Stomach smooth muscle (tissue), 2 donors: Measurements from ENCODE around the gene MED16.
A peak's percentile ranks its signal among the peaks of the same experiment; 100 is the strongest.
"Not testable (repeated sequence)": the region's sequence is repeated elsewhere in the genome, so short reads cannot be mapped to it uniquely, and the experiment has no call there.

ENCODE experiments used
- H3K27ac ChIP-seq: one replicate; pipeline ENCODE4 v1.7.0; 2013; ENCODE audit warnings: mild to moderate bottlenecking, low read length, inconsistent platforms
- H3K27me3 ChIP-seq, 2 donors: one replicate each; pipeline ENCODE4 v1.7.0; 2013; ENCODE audit warnings: low read length in 2 of 2; ENCODE audit not compliant: insufficient read depth in 2 of 2, control insufficient read depth in 1 of 2
- H3K36me3 ChIP-seq, 2 donors: one replicate each; pipeline ENCODE4 v1.7.0; 2013; ENCODE audit warnings: low read length in 2 of 2; ENCODE audit not compliant: control insufficient read depth in 2 of 2, insufficient read depth in 2 of 2
- H3K4me1 ChIP-seq: one replicate; pipeline ENCODE4 v1.7.0; 2013; ENCODE audit warnings: low read length; ENCODE audit not compliant: control insufficient read depth, insufficient read depth
- H3K4me3 ChIP-seq, 2 donors: one replicate each; pipeline ENCODE4 v1.7.0; 2013; ENCODE audit warnings: low read length in 2 of 2
- H3K9ac ChIP-seq, 2 donors: one replicate each; pipeline ENCODE4 v1.7.0; 2013; ENCODE audit warnings: low read length in 2 of 2, mild to moderate bottlenecking in 1 of 2
- H3K9me3 ChIP-seq, 2 donors: one replicate each; pipeline ENCODE4 v1.7.0; 2013; ENCODE audit warnings: low read length in 2 of 2; ENCODE audit not compliant: control insufficient read depth in 2 of 2
- donor health status: healthy.
- donor health status: Pancreatic carcinoma.

MED16 gene

GRCh38 chr19:845707-846521 is 47.1 kb downstream of the MED16 start:
- Histone ChIP-seq H3K36me3 (no peaks in the 10 kb centered on the region), H3K9me3 (no peaks in the 10 kb centered on the region), H3K27me3 (peaks cover 24 to 28% of the 10 kb centered on the region in 2 donors), H3K9ac (no peak overlapping the region), H3K4me1 (peaks cover 25% of the 10 kb centered on the region), H3K4me3 (no peak overlapping the region), H3K27ac (no peak overlapping the region)

GRCh38 chr19:844546-844971 is 48.4 kb downstream of the MED16 start:
- peaks cover 27 to 34% of the 10 kb centered on the region in 2 donors for H3K27me3 ChIP-seq
- H3K9ac ChIP-seq = no peak overlapping the region
- no peaks in the 10 kb centered on the region for H3K36me3 ChIP-seq
- no peak overlapping the region for H3K4me3 ChIP-seq
- no peak overlapping the region for H3K27ac ChIP-seq
- no peaks in the 10 kb centered on the region for H3K9me3 ChIP-seq
- H3K4me1 ChIP-seq = peaks cover 17% of the 10 kb centered on the region

DNA sequence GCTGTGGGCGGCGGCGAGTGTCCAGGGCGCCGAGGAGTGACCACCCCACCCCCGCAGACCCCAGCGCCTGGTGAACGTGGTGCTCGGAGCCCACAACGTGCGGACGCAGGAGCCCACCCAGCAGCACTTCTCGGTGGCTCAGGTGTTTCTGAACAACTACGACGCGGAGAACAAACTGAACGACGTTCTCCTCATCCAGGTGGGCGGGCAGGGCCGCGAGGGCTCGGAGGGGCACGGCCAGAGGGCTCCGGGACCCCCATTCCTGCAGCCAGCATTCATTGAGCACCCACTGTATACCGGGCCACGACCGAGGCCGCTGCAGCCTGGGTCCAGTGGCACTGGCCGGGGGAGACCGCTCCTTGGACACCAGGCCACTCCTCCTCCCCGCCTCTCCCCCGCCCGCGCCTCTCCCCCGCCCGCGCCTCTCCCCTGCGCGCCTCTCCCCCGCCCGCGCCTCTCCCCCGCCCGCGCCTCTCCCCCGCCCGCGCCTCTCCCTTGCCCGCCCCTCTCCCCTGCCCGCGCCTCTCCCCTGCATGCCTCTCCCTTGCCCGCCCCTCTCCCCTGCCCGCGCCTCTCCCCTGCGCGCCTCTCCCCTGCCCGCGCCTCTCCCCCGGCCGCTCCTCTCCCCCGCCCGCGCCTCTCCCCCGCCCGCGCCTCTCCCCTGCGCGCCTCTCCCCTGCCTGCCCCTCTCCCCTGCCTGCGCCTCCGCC is 49.0 kb downstream of the MED16 start:
- Histone ChIP-seq H3K9me3 (no peaks in the 10 kb centered on the region), H3K9ac (no peak overlapping the region), H3K27me3 (peaks cover 27 to 34% of the 10 kb centered on the region in 2 donors), H3K36me3 (no peaks in the 10 kb centered on the region), H3K4me1 (peaks cover 17% of the 10 kb centered on the region), H3K4me3 (peak overlapping the region in 1 of 2 donors; percentile 52), H3K27ac (no peak overlapping the region)

DNA sequence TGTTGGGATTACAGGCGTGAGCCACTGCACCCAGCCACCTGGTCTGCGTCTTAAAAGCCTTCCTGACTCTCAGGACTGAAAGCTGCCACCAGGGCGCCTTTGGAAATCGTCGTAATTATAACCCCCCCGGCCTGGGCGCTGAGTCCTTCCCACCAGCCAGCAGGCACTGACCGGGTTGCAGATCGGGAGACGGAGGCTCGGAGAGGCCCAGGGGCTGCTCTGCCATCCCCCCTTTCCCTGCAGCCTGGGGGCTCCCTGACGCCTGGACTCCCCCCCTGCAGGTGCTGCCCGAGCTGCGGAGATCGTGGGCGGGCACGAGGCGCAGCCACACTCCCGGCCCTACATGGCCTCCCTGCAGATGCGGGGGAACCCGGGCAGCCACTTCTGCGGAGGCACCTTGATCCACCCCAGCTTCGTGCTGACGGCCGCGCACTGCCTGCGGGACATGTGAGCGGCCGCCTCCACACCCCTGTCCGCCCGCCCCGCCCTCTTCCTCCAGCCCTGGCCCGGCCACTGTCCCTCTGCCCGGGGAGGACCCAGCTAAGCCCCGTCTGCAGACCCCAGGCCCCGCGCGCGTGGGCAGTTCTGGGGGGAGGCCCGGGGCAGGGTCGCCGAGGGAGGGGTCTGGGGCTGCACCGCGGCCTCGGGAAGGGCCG is 49.7 kb downstream of the MED16 start:
- H3K4me3 ChIP-seq = peak overlapping the region in 1 of 2 donors; percentile 52
- H3K9me3 ChIP-seq = no peaks in the 10 kb centered on the region
- peaks cover 17% of the 10 kb centered on the region for H3K4me1 ChIP-seq
- no peaks in the 10 kb centered on the region for H3K36me3 ChIP-seq
- H3K9ac ChIP-seq = no peak overlapping the region
- no peak overlapping the region for H3K27ac ChIP-seq
- peaks cover 29 to 34% of the 10 kb centered on the region in 2 donors for H3K27me3 ChIP-seq

DNA sequence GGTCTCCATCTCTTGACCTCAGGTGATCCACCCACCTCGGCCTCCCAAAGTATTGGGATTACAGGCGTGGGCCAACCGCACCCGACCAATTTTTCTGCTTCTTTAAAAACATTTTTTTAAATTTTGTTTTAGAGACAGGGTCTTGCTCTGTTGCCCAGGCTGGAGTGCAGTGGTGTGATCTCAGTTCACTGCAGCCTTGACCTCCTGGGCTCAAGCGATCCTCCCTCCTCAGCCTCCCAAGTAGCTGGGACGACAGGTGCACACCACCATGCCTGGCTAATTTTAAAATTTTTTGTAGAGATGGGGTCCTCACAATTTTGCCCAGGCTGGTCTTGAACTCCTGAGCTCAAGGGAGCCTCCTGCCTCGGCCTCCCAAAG is 50.2 kb downstream of the MED16 start:
- H3K27me3 ChIP-seq = peaks cover 29 to 34% of the 10 kb centered on the region in 2 donors
- not testable (repeated sequence) for H3K9me3 ChIP-seq, H3K9ac ChIP-seq, H3K27ac ChIP-seq, H3K4me3 ChIP-seq, H3K36me3 ChIP-seq
- H3K4me1 ChIP-seq = peaks cover 13% of the 10 kb centered on the region

DNA sequence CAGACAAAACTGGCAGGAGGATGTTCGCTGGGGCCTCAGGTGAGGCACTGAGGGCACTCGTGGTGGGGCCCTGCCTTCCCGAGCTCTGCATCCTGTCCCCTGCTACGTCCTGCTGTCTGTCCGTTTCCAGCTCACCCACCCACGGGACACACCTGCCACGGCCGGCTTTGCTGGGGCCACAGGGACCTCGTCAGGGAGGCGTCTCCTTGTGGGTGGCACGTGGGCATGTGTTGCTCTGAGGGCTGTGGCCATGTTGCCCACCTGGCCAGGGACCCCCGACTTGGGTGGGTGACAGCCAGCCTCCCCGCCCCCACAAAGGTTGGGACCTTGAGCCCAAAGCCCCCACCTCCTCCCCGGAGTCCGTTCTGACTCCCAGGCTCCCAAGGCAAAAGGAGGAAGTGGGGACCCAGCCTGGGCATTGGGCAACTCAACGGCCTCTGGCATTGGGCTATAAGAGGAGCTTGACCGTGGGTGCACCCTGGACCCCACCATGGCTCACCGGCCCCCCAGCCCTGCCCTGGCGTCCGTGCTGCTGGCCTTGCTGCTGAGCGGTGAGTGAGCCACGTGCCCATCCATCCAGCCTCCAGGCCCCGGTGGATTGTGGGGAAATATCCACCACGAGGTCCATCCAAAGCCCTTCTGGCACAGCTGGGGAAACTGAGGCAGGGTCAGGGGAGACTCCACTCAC is 52.3 kb downstream of the MED16 start, which contains the start of gene PRTN3:
TSS of gene PRTN3 (plus strand) at position 481 of the 688 bp plus-strand sequence. CDS start at position 491, 10 bp downstream.
- Histone ChIP-seq H3K27ac (no peak within 1 kb of the TSS), H3K9ac (no peak within 1 kb of the TSS), H3K9me3 (no peaks in the 10 kb centered on the region), H3K36me3 (no peaks in the 10 kb centered on the region), H3K4me1 (peaks cover 10% of the 10 kb centered on the region), H3K27me3 (peaks cover 21 to 33% of the 10 kb centered on the region in 2 donors), H3K4me3 (no peak within 1 kb of the TSS)

DNA sequence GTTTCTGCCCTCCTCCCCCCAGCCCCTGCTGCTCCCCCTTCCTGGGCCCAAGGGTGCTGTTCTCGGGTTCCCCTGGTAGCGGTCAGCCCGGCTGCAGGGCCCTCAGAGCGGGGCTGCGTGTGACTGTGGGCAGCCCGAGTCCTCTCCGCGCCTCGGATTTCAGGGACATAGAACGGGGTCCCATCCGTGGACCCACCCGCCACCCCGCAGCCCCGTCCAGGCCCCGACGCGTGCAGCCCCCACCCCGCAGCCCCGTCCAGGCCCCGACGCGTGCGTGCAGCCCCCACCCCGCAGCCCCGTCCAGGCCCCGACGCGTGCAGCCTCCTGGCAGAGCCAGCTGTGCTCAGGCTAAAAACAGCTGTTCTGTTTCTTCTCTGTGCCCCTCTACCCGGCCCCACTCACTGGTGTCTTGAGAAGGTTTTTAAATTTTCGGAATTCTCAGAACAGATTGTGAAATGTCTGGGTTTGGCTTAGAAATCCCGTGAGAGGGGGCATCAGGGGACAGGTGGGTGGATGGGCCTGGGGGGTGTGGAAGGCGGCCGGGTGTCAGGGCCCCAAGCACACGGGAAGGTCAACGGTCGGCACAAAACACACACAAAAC is 57.7 kb downstream of the MED16 start:
- Histone ChIP-seq H3K4me1 (no peaks in the 10 kb centered on the region), H3K36me3 (no peaks in the 10 kb centered on the region), H3K27me3 (peaks cover 15 to 24% of the 10 kb centered on the region in 2 donors), H3K9ac (no peak overlapping the region), H3K4me3 (no peak overlapping the region), H3K9me3 (no peaks in the 10 kb centered on the region), H3K27ac (no peak overlapping the region)

DNA sequence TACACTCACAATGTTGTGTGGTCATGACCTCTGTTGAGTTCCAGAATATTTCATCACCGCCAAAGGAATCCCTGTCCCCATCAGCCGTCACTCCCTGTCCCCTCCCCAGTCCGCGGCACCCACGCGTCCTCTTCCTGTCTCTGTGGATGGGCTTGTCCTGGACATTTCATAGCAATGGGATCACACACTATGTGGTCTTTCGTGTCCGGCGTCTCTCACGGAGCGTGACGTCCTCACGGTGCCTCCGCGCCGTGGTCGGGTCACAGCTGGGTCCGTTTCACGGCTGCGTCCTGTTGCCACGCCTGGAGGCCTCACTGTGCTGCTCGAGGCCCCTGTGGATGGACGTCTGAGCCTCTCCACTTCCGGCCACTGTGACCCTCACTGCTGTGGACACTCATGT is 58.8 kb downstream of the MED16 start:
- Histone ChIP-seq H3K36me3 (no peaks in the 10 kb centered on the region), H3K27me3 (peaks cover 17 to 24% of the 10 kb centered on the region in 2 donors), H3K9me3 (no peaks in the 10 kb centered on the region), H3K9ac (no peak overlapping the region), H3K4me1 (no peaks in the 10 kb centered on the region), H3K4me3 (no peak overlapping the region), H3K27ac (no peak overlapping the region)

DNA sequence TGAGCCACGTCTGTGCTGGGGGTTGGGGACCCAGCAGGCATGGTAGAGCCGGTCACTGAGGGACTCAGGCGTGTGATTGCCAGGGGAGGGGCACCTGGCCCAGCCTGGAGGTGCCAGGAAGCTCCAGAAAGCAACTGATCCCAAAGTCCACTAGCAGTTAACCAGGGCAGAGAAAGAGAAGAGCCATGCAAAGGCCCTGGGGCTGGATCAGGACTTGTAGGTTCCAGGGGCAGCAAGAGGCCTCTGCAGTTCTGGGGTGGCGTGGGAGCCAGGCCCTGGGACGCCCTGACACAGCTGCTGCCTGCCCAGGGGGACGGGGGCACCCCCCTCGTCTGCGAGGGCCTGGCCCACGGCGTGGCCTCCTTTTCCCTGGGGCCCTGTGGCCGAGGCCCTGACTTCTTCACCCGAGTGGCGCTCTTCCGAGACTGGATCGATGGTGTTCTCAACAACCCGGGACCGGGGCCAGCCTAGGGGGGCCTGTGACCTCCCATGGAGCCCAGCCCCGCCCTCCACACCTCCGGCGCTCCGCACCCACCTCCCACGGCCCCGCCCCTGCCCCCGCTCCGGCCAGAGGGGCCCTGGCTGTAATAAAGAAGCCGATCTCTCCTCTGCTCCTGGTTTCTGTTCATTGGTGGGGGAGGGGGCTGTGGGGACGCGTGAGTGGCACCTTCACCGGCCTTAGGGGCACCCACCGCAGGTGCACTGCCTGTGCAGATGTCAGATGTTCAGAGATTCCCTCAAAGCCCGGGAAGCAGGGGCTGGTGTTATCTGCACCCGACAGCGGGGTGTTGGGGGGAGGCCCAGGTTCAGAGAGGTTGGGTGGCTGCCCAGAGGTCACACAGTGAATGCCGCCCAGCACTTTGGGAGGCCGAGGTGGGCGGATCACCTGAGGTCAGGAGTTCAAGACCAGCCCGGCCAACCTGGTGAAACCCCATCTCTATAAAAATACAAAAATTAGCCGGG is 61.3 kb downstream of the MED16 start:
- Histone ChIP-seq H3K27ac (no peak overlapping the region), H3K27me3 (peaks cover 17 to 25% of the 10 kb centered on the region in 2 donors), H3K36me3 (no peaks in the 10 kb centered on the region), H3K9me3 (no peaks in the 10 kb centered on the region), H3K4me3 (no peak overlapping the region), H3K9ac (no peak overlapping the region), H3K4me1 (no peaks in the 10 kb centered on the region)
